ENCODE measurements around the gene PSMD14.

The PSMD14 gene

GRCh38 chr2:161384864-161385263 is 76.6 kb downstream of the PSMD14 start:
- no peak for DNase-seq (ENCODE audit: low spot score)

- DNase-seq (ENCODE audit: low spot score): no peak
These were observed 78.1 kb downstream of the PSMD14 start for GRCh38 chr2:161386228-161386824.

GRCh38 chr2:161388146-161388779 is 80.0 kb downstream of the PSMD14 start:
- DNase-seq (ENCODE audit: low spot score): no peak

GRCh38 chr2:161391737-161392506 is 83.7 kb downstream of the PSMD14 start:
- DNase-seq (ENCODE audit: low spot score): no peak

- no peak for DNase-seq (ENCODE audit: low spot score)
These were observed 91.9 kb downstream of the PSMD14 start for GRCh38 chr2:161400076-161400475.

GRCh38 chr2:161402297-161402696 is 94.1 kb downstream of the PSMD14 start:
- no peak for DNase-seq (ENCODE audit: low spot score)

GRCh38 chr2:161406316-161406715 is 98.1 kb downstream of the PSMD14 start:
- DNase-seq (ENCODE audit: low spot score): no peak

GRCh38 chr2:161407597-161407996 is 99.4 kb downstream of the PSMD14 start:
- no peak for DNase-seq (ENCODE audit: low spot score)

- no peak for DNase-seq (ENCODE audit: low spot score)
These were observed 101.2 kb downstream of the PSMD14 start for GRCh38 chr2:161409308-161409907.

GRCh38 chr2:161412346-161412745 is 104.1 kb downstream of the PSMD14 start:
- DNase-seq (ENCODE audit: low spot score): no peak

GRCh38 chr2:161414042-161415033 is 106.1 kb downstream of the PSMD14 start:
- peak; percentile 66 for DNase-seq (ENCODE audit: low spot score)

- peak; percentile 52 for DNase-seq (ENCODE audit: low spot score)
These were observed 107.1 kb downstream of the PSMD14 start for GRCh38 chr2:161415034-161415986.

GRCh38 chr2:161415987-161416707 is 107.9 kb downstream of the PSMD14 start, which contains the start of gene TBR1:
TBR1 (plus strand) TSS chr2:161416297; CDS start chr2:161416411, 114 bp downstream.
- DNase-seq (ENCODE audit: low spot score): peak; percentile 60

- no peak for DNase-seq (ENCODE audit: low spot score)
These were observed 108.6 kb downstream of the PSMD14 start for GRCh38 chr2:161416708-161417437.

- no peak for DNase-seq (ENCODE audit: low spot score)
These were observed 109.4 kb downstream of the PSMD14 start for GRCh38 chr2:161417438-161418274.

- DNase-seq (ENCODE audit: low spot score): no peak
These were observed 110.1 kb downstream of the PSMD14 start for GRCh38 chr2:161418275-161418714.

GRCh38 chr2:161418715-161419637 is 110.8 kb downstream of the PSMD14 start:
- DNase-seq (ENCODE audit: low spot score): peak; percentile 52

All from HuH-7 (cell line).